ENCODE measurements around the gene LY9. TPM values are rescaled to one million over a fixed set of nuclear protein-coding genes. Genes with fewer than 3 reads are reported as not detected.

LY9 gene
- total RNA-seq, 1 experiment from 2014 or later: not detected

DNA sequence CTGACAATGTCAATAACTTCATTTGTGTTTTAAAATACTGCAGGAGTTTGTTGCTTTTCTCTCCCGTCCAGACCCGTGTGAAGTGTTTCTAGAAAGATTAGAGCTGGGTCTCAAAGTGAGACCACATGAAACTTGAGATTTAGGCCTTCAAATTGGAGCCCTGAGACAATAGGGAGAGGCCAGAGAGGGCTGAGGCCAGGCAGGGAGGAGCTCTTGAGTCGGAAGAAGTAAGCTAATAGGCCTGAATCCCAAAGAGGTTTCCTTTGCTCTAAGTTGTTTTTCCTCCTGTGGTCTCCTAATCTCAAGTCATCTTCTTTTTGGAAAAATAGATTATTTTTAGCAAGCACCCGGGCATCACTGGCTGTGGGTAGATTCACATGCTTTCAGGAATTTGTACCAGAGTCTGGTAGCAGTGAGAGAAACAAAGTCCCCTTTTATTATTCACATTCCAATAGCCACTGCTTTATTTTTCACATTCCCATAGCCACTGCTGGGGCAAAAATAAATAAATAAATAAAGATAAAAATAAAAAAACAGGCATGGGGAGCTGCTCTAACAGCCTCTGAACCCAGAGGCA is 41.1 kb downstream of the LY9 start:
- no peak for DNase-seq (ENCODE audit: low spot score)

DNA sequence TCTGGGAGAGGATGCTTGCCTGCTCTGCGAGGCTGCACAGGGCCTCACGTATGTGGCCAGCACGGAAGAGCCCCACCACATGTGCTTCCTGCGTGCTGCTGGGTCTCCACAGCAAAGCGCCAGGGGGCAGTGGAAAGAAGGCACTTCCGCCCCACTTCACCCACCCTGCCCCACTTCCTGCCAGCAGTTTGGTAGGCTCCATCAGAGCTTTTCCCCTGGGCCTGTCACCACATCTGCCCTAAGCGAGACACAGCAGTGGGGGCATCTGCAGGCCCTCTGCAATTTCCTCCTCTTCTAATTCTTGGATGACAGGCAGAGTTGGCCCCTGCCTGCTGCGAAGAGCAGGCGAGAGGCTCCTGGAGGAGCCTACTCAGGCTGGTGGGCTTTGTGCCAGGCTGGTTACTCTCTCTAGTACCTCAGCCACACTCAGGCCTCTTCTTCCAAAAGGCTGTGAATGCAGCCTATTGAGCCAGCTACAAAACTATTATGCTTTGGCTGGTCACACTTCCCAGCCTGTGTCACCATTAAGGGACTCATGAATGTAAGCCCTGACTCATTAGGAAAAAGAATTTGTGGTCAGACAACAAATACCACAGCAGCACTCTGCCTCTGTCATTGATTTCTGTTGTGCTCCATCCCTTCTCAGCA is 41.7 kb downstream of the LY9 start:
- DNase-seq (ENCODE audit: low spot score): peak; percentile 8

DNA sequence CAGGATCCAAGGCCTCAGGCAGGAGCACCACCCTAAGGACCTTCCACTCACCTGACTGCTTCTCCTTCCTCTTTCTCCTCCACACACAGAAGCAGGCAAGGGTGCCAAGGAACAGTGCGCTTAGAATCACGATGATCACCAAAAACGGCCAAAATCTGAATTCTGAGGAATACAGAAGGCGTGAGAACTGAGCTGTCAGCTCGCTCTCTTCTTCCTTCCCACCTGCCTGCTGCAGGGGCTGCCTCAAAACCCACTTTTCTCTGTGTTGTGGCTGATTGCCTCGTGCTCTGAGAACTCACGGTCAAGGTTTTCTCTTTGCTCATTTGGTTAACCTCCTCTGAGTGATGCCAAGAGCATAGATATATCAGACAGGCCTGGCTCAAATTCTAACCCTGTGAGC is 42.9 kb downstream of the LY9 start:
- no peak for DNase-seq (ENCODE audit: low spot score)

DNA sequence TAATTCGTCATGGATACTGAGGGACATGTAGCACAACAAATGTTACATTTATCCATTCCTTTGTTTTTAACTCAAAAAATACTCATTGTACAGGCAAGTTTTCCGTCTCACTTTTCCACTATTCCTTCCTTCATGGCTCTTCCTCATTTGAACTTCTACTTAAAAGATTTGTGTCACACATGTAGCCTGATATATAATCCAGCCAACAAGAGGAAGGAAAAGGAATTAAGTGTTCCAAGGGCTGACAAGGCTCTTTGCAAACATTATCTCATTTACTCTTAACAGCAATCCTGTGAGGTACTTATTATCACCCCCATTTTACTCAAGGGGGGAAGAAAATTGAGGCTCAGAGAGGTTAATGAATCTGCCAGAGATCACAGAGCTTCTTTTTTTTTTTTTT is 43.8 kb downstream of the LY9 start:
- no peak for DNase-seq (ENCODE audit: low spot score)

DNA sequence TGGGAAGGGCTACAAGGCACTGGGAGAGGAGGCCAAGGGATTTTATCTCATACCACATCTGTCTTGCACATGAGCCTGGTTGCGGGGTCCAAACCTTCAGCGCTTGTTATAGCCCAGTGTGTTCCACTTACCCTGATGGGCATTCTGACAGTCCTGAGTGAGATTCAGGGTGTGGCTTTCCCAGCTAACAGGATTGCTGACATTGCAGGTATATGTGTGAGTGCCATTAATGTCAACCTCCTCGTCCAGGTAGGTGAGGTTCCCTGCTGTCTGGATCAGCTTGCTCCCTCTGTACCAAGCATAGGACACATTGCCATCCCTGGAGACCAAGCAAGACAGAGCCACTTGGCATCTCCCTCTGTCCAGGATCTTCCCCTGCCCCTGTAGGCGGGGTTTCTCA is 45.1 kb downstream of the LY9 start:
- no peak for DNase-seq (ENCODE audit: low spot score)

DNA sequence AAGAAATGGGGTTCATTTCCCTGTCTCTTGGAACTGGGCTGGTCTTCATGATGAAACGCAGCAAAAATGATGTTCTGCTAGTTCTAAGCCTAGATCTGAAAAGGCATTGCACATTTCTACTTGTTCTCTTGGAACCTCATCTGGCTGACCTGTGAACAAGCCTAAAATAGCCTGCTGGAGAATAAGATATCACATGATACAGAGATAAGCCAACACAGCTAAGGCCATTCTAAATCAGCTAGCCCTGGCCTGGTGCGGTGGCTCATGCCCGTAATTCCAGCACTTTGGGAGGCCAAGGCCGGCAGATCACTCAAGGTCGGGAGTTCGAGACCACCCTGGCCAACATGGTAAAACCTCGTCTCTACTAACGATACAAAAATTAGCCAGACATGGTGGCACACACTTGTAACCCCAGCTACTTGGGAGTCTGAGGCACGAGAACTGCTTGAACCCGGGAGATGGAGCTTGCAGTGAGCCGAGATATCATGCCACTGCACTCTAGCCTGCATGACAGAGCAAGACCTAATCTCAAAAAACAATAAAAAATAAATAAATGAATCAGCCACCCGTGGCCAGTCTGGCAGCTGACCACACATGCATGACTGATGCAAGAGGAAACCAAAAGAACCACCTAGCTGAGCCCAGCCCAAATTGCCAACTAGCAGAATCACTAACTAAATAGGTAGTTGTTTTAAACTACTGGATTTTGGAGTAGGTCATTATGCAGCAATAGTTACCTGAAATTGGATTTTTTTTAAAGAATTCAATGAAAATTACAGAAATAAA is 48.7 kb downstream of the LY9 start:
- DNase-seq (ENCODE audit: low spot score): no peak

DNA sequence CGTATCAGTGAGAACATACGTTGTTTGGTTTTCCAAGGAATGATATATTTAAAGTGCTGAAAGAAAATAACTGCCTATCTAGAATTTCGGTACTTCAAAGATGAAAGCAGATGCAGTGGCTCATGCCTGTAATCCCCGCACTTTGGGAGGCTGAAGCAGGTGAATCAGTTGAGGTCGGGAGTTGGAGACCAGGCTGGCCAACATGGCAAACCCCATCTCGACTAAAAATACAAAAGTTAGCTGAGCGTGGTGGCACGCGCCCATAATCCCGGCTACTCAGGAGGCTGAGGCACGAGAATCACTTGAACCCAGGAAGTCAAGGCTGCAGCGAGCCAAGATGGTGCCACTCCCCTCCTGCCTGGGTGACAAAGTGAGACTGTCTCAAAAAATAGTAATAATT is 50.3 kb downstream of the LY9 start:
- DNase-seq (ENCODE audit: low spot score): no peak

DNA sequence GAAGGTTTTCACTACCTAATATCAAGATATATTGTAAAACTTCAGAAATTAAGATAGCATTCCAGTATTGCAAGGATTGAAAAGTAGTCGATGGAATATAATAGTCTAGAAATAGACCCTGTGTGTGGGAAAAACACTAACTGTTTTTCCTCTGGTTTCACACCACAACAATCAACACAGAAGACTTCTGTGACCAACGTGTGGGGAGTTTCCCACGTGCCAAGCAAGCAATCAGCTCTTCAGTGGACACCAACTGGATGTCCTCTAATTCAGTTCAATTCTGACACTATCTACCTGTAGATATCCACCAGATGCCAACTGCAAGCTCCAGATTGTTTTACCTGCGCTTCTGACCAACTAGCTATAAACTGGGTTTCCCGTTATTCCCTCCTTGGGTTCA is 54.6 kb downstream of the LY9 start:
- DNase-seq (ENCODE audit: low spot score): no peak

DNA sequence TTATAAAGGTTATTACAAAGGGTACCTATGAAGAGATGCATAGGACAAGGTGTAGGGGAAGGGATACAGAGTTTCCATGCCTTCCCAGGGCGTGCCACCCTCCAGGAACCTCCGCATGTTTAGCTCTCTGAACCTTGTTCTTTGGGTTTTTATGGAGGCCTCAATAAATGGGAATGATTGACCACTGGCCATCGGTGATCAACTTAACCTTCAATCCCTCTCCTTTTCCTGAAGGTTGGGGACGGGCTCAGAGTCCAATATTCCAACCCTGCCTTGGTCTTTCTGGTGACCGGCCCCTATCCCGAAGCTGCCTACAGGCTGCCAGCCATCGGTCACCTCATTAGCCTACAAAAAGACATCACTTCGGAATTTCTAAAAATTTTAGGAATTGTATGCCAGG is 55.0 kb downstream of the LY9 start:
- DNase-seq (ENCODE audit: low spot score): no peak

DNA sequence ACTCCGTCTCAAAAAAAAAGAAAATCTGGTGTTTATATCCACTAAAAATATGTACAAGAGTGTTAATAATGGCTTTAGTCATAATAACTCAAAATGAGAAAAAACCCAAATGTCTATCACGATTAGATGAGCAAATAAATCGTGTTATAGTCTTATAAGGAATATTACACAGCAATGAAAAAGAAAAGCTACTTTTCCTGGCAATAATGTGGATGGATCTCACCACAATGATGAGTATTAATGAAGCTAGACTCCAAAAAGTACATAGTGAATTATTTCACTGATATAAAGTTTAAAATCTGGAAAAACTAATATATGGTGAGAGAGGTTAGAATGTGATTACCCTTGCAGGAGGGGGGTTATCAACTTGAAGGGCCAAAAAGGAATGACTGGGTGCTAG is 57.0 kb downstream of the LY9 start:
- no peak for DNase-seq (ENCODE audit: low spot score)

DNA sequence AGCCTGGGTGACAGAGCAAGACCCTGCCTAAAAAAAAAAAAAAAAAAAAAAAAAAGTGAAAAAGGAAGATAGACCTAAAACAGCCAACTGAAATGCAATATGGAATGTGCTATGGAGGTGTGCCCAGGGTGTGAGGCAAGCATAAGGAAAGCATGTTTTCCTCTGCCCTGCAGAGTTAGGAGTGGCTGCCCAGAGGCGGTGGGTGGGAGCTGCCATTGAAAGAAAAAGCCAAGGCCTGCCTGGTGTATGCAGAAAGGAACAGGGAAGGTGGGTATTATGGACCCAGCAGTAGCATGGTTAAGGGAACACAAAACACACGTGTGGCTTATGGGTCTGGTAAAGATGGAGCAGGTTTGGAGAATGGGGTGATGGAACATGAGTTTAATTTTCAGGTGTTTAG is 57.8 kb downstream of the LY9 start:
- no peak for DNase-seq (ENCODE audit: low spot score)

DNA sequence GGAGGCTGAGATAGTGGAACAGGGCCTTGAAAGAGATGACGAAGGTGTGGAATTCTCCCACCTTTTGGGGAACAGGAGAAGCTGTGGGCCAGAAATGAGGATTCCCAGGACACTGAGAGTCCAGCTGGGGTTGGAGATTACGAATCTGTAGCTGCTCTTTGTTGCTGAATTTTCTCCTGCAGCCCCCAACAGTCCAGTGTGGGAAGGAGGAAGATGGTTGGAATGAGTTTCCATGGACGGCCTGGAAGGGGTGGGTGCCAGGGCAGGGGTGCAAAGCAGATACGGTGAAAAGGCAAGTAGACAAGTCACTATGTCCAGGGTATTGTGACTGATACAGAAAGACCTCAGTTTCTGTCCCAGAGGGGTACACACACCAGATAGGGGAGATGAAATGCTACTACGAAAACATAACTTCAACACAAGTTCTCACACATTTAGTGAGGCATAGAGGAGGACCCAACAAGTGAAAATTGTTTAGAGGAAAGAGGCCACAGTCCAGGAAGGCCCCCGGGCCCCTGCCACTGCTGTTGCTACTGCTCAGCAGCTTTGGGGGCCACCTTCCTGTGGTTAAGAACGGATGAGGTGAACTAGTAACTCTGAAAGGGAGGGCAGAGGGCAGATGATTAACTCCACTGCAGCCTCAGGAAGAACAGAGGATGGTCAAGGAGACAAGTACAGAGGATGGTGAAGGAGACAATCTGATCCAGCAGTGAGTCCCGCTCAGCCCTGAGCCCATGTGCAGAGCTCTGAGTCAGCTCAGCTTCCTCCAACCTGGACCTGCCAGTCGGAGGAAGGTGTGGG is 59.4 kb downstream of the LY9 start:
- no peak for DNase-seq (ENCODE audit: low spot score)

DNA sequence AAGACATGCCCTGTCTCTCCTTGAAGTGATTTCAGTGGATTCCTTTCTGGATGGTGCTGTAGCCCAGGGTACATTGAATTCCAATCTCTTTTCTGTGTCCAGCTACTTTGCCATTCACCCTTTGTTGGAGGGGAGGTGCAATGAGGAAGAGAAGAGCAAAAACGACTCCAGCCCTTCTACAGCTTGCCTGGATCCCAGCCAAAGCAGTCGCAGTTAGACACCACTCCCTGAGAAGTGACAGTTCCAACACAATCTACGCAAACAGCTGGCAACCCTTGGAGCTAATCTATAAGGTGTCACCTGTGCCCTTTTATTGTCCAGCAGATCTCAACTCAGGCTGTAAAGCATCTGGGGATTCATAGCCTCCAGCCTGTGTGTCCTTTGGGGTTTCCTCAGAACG is 62.1 kb downstream of the LY9 start:
- DNase-seq (ENCODE audit: low spot score): no peak

DNA sequence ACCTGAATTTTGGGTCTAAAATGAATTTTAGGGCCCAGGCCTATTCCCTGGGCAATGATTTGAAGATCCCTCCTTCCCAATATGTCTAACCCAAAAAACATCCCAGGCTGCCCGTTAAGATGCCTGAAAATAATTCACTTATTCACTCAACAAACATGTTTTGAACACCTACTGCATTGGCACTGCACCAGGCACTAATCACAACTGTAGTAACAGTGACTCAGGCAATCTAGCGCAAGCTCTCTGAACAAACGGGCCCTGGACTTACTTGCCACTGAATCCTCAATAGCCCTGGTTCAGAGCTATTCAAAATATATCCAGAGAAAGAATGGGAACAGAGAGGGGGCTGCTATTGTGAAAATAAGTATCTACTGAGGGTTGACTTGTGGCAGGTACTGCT is 62.5 kb downstream of the LY9 start:
- no peak for DNase-seq (ENCODE audit: low spot score)

DNA sequence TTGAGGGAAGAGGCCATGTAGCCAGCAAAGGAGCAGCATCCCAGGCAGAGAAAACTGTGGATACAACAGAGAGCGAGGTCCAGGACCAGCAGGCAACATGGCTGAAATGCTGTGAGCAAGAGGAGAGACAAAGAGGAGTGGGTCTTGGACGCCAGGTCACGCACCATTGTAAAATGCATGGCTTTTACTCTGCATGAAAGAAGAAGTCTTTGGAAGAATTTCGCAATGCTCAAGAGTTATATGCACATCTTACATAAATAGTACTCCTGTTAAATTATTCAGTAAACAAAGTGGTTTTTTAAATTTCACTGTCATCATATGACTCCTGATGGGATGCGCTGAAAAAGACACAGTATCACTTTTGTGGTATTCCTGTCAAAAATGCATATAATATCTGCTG is 63.2 kb downstream of the LY9 start:
- DNase-seq (ENCODE audit: low spot score): no peak

DNA sequence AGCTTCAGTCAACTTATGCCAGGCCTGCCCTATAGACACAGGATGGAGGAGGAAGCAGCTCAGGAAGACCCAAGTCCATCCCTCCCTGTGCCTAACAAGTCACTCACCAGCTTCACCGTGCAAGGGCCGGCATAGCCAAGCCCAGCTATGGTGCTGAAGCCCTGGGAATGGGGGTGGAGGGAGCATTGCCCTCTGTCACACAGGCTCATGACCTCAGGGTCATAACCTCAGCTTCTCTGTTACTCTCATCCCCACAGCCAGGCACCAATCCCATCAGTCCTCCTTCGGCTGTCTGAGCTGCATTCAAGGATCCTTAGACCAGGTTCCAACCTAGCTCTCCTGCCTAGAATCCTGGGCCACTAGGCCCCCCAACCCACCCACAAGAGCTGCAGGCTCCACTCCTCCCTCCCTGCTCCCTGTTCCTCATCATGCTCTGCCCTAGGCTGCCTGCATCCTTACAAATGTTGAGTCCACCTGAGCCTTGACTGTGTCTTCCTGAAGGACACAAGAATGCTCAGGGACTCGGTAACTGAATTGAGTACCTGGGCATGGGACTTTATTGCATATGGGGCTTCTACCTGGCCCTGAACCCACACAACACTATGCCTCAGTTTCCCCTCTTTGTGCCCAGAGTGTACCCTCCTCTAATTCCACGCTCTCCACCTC is 65.0 kb downstream of the LY9 start:
- DNase-seq (ENCODE audit: low spot score): no peak

DNA sequence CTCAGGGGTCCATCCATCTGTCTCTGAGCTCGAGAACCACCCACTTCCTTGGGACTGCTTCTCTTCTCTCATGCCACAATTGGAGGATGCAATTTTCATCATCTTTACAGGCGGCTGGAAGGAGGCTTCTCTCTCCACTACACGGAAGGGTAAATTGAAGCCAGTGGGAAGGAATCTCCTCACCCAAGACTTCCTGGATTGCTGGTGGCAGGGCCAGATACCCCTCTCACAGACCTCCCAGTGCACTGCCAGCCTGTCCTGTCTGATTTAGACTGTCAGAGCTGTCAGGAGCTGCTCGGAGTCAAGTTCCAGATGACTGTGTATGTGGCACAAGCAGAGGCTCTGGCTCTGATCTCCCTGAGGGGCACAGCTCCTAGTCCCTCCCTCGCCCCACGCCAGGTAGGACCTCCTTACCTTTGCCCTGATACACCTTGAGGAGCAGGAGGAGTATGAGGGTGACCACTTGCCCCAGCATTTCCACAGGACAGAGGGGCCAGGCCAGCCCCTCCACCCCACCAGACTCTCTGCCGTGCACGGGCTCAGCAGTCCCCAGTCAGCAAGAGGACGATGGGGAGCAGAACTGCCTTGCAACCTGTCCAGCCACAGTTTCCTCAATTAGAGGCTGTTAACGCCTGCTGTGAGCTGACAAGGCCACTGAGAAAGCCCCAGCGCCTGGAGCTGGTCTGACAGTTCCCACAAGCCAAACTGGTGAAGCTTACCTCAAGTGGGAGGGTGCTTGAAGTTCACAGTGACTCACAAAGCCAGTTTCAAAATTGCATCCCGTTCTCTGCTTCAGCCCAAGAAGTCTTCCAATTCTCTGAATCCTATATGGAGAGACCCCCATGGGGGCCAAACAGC is 66.5 kb downstream of the LY9 start, which contains the start of gene CD244:
TSS of gene CD244 (minus strand) at position 685 of the 858 bp plus-strand sequence. CDS start at position 475, 210 bp downstream.
- no peak for DNase-seq (ENCODE audit: low spot score)

DNA sequence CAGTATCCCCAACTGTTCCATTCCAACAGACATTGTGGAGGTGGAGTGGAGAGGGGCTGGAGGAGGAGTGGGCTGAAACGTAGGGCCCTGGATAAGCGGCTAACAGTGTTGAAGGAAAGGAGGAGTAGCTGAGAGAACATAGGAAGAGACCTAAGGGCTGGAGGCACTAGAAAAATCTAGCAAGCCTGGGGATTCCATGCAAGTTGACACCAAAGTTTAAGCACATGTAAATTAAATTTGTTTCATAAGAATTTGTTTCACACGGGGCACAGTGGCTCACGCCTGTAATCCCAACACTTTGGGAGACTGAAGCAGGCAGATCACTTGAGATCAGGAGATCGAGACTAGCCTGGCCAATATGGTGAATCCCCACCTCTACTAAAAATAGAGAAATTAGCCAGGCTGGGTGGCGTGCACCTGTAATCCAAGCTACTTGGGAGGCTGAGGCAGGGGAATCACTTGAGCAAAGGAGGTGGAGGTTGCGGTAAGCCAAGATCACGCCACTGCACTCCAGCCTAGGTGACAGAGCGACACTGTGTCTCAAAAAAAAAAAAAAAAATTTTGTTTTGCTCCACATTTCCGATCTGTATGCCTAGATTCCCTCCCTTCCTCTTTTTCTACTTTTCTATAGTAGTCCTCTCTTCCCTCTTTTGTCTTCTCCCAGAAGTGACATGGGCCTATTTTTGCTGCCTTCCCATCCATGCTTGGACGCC is 67.2 kb downstream of the LY9 start:
- DNase-seq (ENCODE audit: low spot score): no peak

DNA sequence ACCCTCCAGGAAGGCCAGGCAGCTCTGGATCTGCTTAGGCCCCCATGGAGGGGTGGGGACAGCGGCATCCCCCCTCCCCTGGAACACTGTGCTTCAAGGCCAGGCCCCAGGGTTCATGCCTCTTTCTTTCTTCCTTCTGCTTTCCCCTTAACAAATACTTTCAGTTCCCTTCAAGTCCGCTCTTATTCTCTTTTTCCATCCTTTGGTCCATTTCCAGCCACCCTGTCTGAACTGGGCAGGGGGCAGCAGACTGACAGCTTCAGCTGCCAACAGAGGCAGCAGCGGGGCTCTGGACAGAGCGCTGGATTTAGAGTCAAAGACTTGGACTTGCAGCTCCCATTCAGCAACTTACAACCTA is 67.8 kb downstream of the LY9 start:
- DNase-seq (ENCODE audit: low spot score): no peak

DNA sequence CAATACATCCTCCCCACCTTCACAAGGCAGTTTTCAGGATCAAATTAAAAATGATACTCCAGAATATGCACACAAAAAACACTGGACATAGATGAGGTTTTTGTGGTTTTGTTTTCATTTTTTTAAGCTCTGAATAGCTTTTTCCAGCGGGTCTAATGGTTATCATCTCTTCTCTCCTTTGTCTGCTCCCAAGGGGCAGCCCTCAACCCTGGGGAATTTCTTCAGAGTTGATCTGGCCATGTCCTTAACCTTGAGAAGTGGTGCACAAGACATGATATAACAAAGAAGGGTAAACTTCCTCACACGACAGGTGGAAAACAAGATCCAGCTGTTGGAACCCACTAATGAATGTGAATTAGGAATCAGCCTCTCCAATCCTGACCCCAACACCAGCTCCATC is 68.2 kb downstream of the LY9 start:
- no peak for DNase-seq (ENCODE audit: low spot score)

All from HT-29 (cell line).